Measurements from ENCODE around the gene RRM1. TPM values are rescaled to one million over a fixed set of nuclear protein-coding genes. Genes with fewer than 3 reads are reported as not detected.

Gene RRM1
- total RNA-seq, 1 experiment from 2014 or later: 138 TPM

DNA sequence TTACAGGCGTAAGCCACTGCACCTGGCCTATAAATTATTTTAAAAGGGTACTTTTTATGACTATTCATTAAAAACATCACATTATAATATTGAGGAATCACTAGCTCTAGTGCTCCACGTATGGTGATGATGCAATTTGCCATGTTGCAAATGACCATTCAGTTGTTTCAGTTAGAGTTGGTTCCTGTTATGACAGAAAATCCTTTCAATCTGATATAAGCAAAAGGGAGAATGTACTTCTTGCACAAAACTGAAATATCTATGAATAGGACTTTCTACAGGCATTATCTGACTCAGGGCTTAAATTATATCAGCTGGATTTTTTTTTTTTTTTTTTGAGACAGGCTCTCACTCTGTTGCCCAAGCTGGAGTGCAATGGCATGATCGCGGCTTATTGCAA, 45.6 kb upstream of the RRM1 start:
- Histone ChIP-seq H3K27me3 (ENCODE audit: insufficient read depth, low read length) (no peaks in the 10 kb centered on the region), H2BK20ac (ENCODE audit: low read depth, low read length, poor library complexity, severe bottlenecking) (no peak overlapping the region), H3K18ac (ENCODE audit: insufficient read length, low read depth, low read length) (no peak overlapping the region), H3K23me2 (ENCODE audit: insufficient read length, low read depth, low read length, poor library complexity, severe bottlenecking) (no peaks in the 10 kb centered on the region), H3K9me3 (ENCODE audit: control insufficient read depth, low read depth, low read length) (no peaks in the 10 kb centered on the region), H2AK5ac (ENCODE audit: insufficient read length, low read length) (no peak overlapping the region), H2AFZ (ENCODE audit: low read length) (no peak overlapping the region), H4K5ac (ENCODE audit: insufficient read length, low read depth, low read length) (no peak overlapping the region), H2BK12ac (ENCODE audit: insufficient read length, low read depth, low read length) (no peak overlapping the region), H3K79me2 (ENCODE audit: insufficient read depth, low read length) (no peaks in the 10 kb centered on the region), H3K4me1 (ENCODE audit: insufficient read depth, low read length) (no peaks in the 10 kb centered on the region), H3K4ac (ENCODE audit: low read depth, low read length) (no peak overlapping the region), H3K56ac (ENCODE audit: insufficient read length, low read depth, low read length) (no peak overlapping the region), H3K14ac (ENCODE audit: insufficient read depth, low read length) (no peak overlapping the region), H2BK15ac (ENCODE audit: low read depth, low read length) (no peak overlapping the region), H4K8ac (replicated peaks; ENCODE audit: insufficient read length, low read depth, low read length) (no peak overlapping the region), H3T11ph (ENCODE audit: low read length) (no peak overlapping the region), H3K27ac (ENCODE audit: insufficient read length, low read depth, low read length) (no peak overlapping the region), H3K79me1 (ENCODE audit: insufficient read depth, low read depth, low read length, poor library complexity, severe bottlenecking) (no peaks in the 10 kb centered on the region), H4K20me1 (ENCODE audit: control insufficient read depth, insufficient read depth, insufficient read length) (no peaks in the 10 kb centered on the region), H2BK5ac (ENCODE audit: insufficient read length, low read length) (no peak overlapping the region), H3K9ac (ENCODE audit: extremely low read depth, insufficient read length, low read length) (no peak overlapping the region), H2BK120ac (ENCODE audit: low read depth, low read length, poor library complexity, severe bottlenecking) (no peak overlapping the region), H4K91ac (ENCODE audit: insufficient read length, low read depth, low read length) (no peak overlapping the region), H3K23ac (ENCODE audit: insufficient read length, low read depth, low read length) (no peak overlapping the region), H3K4me2 (ENCODE audit: insufficient read depth, insufficient read length, low read length) (no peak overlapping the region)
- TF ChIP-seq, protein P1, sequence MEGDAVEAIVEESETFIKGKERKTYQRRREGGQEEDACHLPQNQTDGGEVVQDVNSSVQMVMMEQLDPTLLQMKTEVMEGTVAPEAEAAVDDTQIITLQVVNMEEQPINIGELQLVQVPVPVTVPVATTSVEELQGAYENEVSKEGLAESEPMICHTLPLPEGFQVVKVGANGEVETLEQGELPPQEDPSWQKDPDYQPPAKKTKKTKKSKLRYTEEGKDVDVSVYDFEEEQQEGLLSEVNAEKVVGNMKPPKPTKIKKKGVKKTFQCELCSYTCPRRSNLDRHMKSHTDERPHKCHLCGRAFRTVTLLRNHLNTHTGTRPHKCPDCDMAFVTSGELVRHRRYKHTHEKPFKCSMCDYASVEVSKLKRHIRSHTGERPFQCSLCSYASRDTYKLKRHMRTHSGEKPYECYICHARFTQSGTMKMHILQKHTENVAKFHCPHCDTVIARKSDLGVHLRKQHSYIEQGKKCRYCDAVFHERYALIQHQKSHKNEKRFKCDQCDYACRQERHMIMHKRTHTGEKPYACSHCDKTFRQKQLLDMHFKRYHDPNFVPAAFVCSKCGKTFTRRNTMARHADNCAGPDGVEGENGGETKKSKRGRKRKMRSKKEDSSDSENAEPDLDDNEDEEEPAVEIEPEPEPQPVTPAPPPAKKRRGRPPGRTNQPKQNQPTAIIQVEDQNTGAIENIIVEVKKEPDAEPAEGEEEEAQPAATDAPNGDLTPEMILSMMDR (conservative IDR thresholded peaks at IDR 0.05): no peak
- H3K27ac Mint-ChIP-seq: no peak overlapping the region
- no peak for DNase-seq
- no peaks in the 10 kb centered on the region for H3K27me3 Mint-ChIP-seq (ENCODE audit: low read depth)
- H3K4me1 Mint-ChIP-seq: no peaks in the 10 kb centered on the region
- H3K9me3 Mint-ChIP-seq: peaks cover 2 to 4% of the 10 kb centered on the region in 2 experiments; a peak in 2 of 5 replicates
- no peak overlapping the region for H3K4me3 Mint-ChIP-seq
- no peaks in the 10 kb centered on the region for H3K36me3 Mint-ChIP-seq (ENCODE audit: insufficient read depth in 1 of 3, low read depth in 3 of 3)
- no CpG with 5 or more reads among the region's 4 CpGs for WGBS (ENCODE audit: extremely low coverage, insufficient read length, low lambda C conversion rate)
